HepG2 (cell line): ENCODE results near the gene RAN. TPM values are rescaled to one million over a fixed set of nuclear protein-coding genes. Genes with fewer than 3 reads are reported as not detected.

Experiments used
- CENPX ChIP-seq: sonication (generic); formaldehyde crosslinking; IDR thresholded peaks from 2 replicates; pipeline ENCODE4 v1.9.0; 2021; ENCODE audit warnings: mild to moderate bottlenecking, missing genetic modification reagents, moderate library complexity
- ELF1 ChIP-seq: sonication (generic); formaldehyde crosslinking; IDR thresholded peaks from 2 replicates; pipeline ENCODE4 v1.4.0; 2020; ENCODE audit warnings: missing genetic modification reagents
- GATA4 ChIP-seq: sonication (generic); IDR thresholded peaks from 2 replicates; pipeline ENCODE4 v1.6.1; 2016; ENCODE audit warnings: antibody characterized with exemption, low read depth, borderline replicate concordance
- MXI1 ChIP-seq: IDR thresholded peaks from 3 replicates; pipeline ENCODE4 v1.6.1; 2012; ENCODE audit warnings: low read depth, low read length, inconsistent platforms, borderline replicate concordance
- NRL ChIP-seq: sonication (generic); formaldehyde crosslinking; IDR thresholded peaks from 2 replicates; pipeline ENCODE4 v1.5.0; 2020; ENCODE audit warnings: missing genetic modification reagents, mild to moderate bottlenecking, moderate library complexity, borderline replicate concordance
- PRDM15 ChIP-seq: sonication (generic); formaldehyde crosslinking; IDR thresholded peaks from 2 replicates; pipeline ENCODE4 v1.4.0; 2020; ENCODE audit warnings: missing genetic modification reagents
- ZBTB33 ChIP-seq: sonication (generic); formaldehyde crosslinking; IDR thresholded peaks from 2 replicates; pipeline ENCODE4 v1.4.0; 2020; ENCODE audit warnings: missing genetic modification reagents
- ZNF30 ChIP-seq: sonication (generic); formaldehyde crosslinking; IDR thresholded peaks from 2 replicates; pipeline ENCODE4 v1.5.0; 2020; ENCODE audit warnings: mild to moderate bottlenecking, missing genetic modification reagents
- ZNF350 ChIP-seq: sonication (generic); formaldehyde crosslinking; IDR thresholded peaks from 2 replicates; pipeline ENCODE4 v1.4.0; 2020; ENCODE audit warnings: mild to moderate bottlenecking, low read depth, missing genetic modification reagents, borderline replicate concordance
- ZNF432 ChIP-seq: sonication (generic); formaldehyde crosslinking; IDR thresholded peaks from 2 replicates; pipeline ENCODE4 v1.5.0; 2020; ENCODE audit warnings: missing genetic modification reagents, mild to moderate bottlenecking, borderline replicate concordance
- ZNF510 ChIP-seq: sonication (generic); formaldehyde crosslinking; IDR thresholded peaks from 2 replicates; pipeline ENCODE4 v1.4.0; 2020; ENCODE audit warnings: low read depth, mild to moderate bottlenecking, missing genetic modification reagents
- ZNF691 ChIP-seq: sonication (generic); formaldehyde crosslinking; IDR thresholded peaks from 2 replicates; pipeline ENCODE4 v1.4.0; 2020; ENCODE audit warnings: missing genetic modification reagents, low read depth, mild to moderate bottlenecking, borderline replicate concordance
- ZNF724P ChIP-seq: sonication (generic); formaldehyde crosslinking; IDR thresholded peaks from 2 replicates; pipeline ENCODE4 v1.8.0; 2022; ENCODE audit warnings: missing genetic modification reagents, borderline replicate concordance
- ZNF772 ChIP-seq: sonication (generic); formaldehyde crosslinking; IDR thresholded peaks from 2 replicates; pipeline ENCODE4 v1.5.0; 2020; ENCODE audit warnings: mild to moderate bottlenecking, missing genetic modification reagents
- polyA plus RNA-seq, 8 experiments: library from polyadenylated mRNA; depleted of rRNA in 3 of 8; stranded (reverse) in 7 of 8; unstranded in 1 of 8; fragments of >200 nt; fragmentation: Illumina TruSeq in 4 of 8; extraction: Trizol in 4 of 8; gene quantifications; 2 replicates each; pipeline versions ENCODE4 v1.2.1 to v1.2.3, GENCODE V29; 2011 to 2016; ENCODE audit warnings: low read depth in 4 of 8, missing spikeins in 1 of 8, mixed read lengths in 1 of 8; ENCODE audit not compliant: insufficient read depth in 1 of 8
- total RNA-seq, 5 experiments: library from RNA; depleted of rRNA; stranded (reverse); fragments of >200 nt; fragmentation: Illumina TruSeq; extraction: Trizol; gene quantifications; 2 replicates each; pipeline ENCODE4 v1.2.3, GENCODE V29; 2016; ENCODE audit warnings: low read depth in 1 of 5
- TF ChIP-seq, protein P1 (sequence below), 2 experiments: sonication (generic) in 1 of 2; formaldehyde crosslinking in 1 of 2; IDR thresholded peaks; 2 replicates each; pipeline versions ENCODE4 v1.4.0 to v1.6.1; 2016 to 2020; ENCODE audit warnings: borderline replicate concordance in 1 of 2, low read depth in 1 of 2, mild to moderate bottlenecking in 1 of 2, missing genetic modification reagents in 1 of 2
- TF ChIP-seq, protein P2 (sequence below): sonication (generic); formaldehyde crosslinking; IDR thresholded peaks from 2 replicates; pipeline ENCODE4 v1.5.1; 2020; ENCODE audit warnings: missing genetic modification reagents, mild to moderate bottlenecking, borderline replicate concordance

RAN gene
- total and polyA plus RNA-seq, 2 of the 13 experiments (the other 11 are each of a cell fraction or from before 2014, with no cell fraction given): 1,335 to 1,630 TPM

- TF ChIP-seq, protein P1, sequence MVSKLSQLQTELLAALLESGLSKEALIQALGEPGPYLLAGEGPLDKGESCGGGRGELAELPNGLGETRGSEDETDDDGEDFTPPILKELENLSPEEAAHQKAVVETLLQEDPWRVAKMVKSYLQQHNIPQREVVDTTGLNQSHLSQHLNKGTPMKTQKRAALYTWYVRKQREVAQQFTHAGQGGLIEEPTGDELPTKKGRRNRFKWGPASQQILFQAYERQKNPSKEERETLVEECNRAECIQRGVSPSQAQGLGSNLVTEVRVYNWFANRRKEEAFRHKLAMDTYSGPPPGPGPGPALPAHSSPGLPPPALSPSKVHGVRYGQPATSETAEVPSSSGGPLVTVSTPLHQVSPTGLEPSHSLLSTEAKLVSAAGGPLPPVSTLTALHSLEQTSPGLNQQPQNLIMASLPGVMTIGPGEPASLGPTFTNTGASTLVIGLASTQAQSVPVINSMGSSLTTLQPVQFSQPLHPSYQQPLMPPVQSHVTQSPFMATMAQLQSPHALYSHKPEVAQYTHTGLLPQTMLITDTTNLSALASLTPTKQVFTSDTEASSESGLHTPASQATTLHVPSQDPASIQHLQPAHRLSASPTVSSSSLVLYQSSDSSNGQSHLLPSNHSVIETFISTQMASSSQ (IDR thresholded peaks at IDR 0.05; ENCODE audit: low read depth): no peak
- TF ChIP-seq, protein P1 (CRISPR knock-in tag; IDR thresholded peaks at IDR 0.05; ENCODE audit: borderline replicate concordance): 0 out of 2 replicates have a peak, but pooled peaks have one; percentile 21
- TF ChIP-seq ELF1 (CRISPR knock-in tag): no peak
- no peak for TF ChIP-seq GATA4
- TF ChIP-seq ZNF691 (CRISPR knock-in tag): 0 out of 2 replicates have a peak, but pooled peaks have one; percentile 74
- TF ChIP-seq ZNF772 (CRISPR knock-in tag): 0 out of 2 replicates have a peak, but pooled peaks have one; percentile 30
- TF ChIP-seq, protein P2, sequence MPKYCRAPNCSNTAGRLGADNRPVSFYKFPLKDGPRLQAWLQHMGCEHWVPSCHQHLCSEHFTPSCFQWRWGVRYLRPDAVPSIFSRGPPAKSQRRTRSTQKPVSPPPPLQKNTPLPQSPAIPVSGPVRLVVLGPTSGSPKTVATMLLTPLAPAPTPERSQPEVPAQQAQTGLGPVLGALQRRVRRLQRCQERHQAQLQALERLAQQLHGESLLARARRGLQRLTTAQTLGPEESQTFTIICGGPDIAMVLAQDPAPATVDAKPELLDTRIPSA (CRISPR knock-in tag): no peak
- TF ChIP-seq ZNF30 (CRISPR knock-in tag): no peak
- TF ChIP-seq ZNF510: no peak
- peak; percentile 49; the same call in 1 of the 2 replicates for TF ChIP-seq NRL (CRISPR knock-in tag)
- no peak; the same call in 2 of the 3 replicates for TF ChIP-seq MXI1
- 0 out of 2 replicates have a peak, but pooled peaks have one; percentile 26 for TF ChIP-seq ZNF724P (CRISPR knock-in tag)
- TF ChIP-seq PRDM15: no peak
- peak; percentile 28; the same call in 1 of the 2 replicates for TF ChIP-seq ZNF350 (CRISPR knock-in tag)
- TF ChIP-seq ZBTB33 (CRISPR knock-in tag): peak; percentile 98
- TF ChIP-seq ZNF432: no peak
- no peak for TF ChIP-seq CENPX
Observed at GRCh38 chr12:130826151-130826801, 45.6 kb upstream of the RAN start (continued).
